ENCODE data around the gene HMGB3. TPM values are rescaled to one million over a fixed set of nuclear protein-coding genes. Genes with fewer than 3 reads are reported as not detected.

Gene HMGB3
- total and polyA plus RNA-seq, 4 donors = 9.2 to 46.7 (median 13.2) TPM

DNA sequence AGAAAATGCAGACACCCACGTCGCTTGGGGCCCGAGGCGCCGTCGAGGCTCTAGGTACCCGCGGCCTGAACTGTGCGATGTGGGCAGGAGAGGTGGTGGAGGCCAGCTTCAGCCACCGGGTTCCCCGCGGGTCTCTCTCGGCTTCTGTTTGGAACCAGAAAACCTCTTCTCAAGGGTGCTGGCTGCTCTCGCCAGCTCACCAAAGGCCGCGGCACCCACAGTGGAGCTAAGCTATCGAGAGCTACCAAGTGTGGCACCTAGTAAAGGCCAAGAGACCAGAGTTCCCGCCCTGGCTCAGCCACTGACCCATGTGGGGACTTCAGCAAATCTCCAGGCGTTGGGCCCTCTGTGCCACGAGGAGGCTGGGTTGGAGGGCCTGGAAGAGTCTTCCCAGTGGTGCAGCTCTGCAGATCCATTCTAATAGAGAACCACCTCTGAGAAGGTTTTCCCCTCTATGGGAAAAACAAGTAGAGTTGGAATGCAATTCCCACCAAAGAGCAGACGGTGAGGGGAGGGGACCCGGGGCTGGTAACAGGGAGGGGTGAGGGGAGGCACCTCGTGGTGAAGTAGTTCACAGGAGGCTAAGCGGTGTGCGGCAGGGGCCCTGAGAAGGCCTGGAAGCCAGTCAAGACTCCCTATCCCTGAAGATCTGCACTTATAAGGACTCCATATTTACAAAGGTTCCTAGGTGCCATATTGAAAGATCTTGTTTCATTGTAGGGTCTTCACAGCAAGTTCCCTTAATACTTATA lies 5.5 kb upstream of the HMGB3 start (continued):
- TF ChIP-seq, protein P1, sequence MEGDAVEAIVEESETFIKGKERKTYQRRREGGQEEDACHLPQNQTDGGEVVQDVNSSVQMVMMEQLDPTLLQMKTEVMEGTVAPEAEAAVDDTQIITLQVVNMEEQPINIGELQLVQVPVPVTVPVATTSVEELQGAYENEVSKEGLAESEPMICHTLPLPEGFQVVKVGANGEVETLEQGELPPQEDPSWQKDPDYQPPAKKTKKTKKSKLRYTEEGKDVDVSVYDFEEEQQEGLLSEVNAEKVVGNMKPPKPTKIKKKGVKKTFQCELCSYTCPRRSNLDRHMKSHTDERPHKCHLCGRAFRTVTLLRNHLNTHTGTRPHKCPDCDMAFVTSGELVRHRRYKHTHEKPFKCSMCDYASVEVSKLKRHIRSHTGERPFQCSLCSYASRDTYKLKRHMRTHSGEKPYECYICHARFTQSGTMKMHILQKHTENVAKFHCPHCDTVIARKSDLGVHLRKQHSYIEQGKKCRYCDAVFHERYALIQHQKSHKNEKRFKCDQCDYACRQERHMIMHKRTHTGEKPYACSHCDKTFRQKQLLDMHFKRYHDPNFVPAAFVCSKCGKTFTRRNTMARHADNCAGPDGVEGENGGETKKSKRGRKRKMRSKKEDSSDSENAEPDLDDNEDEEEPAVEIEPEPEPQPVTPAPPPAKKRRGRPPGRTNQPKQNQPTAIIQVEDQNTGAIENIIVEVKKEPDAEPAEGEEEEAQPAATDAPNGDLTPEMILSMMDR (IDR thresholded peaks at IDR 0.05; ENCODE audit: low read depth, low read length, missing input control) = no peak
- TF ChIP-seq YY1 (IDR thresholded peaks at IDR 0.05) (no peak), GABPA (IDR thresholded peaks at IDR 0.05 in 1 of 2, conservative IDR thresholded peaks at IDR 0.05 in 1 of 2) (no peak), RAD21 (IDR thresholded peaks at IDR 0.05) (no peak), SP1 (IDR thresholded peaks at IDR 0.05) (no peak), NR2F2 (IDR thresholded peaks at IDR 0.05) (no peak), EGR1 (IDR thresholded peaks at IDR 0.05; ENCODE audit: low read depth in 2 of 2) (no peak)
- TF ChIP-seq, protein P2, sequence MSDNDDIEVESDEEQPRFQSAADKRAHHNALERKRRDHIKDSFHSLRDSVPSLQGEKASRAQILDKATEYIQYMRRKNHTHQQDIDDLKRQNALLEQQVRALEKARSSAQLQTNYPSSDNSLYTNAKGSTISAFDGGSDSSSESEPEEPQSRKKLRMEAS (IDR thresholded peaks at IDR 0.05) = no peak

DNA sequence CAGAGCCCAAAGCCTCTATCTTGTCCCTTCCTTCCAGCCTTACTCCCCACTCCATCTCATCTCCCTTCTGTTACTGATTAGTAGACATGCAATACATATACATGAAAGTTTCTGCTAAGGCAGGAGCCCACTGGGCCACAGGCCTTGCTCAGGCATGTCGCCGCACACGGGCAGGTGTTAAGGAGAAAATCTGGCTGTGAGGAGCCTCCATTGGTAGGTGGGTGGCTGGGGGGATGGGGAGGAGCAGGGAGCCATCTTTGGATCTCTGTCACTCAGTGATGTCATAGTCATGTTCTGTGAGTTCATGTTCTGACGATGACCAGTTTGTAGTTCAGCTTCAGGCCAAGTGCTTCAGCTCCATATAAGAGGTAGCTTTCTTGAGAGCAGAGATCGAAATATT lies 2.9 kb upstream of the HMGB3 start:
- Histone ChIP-seq H3K9ac (ENCODE audit: low read depth in 1 of 2, low read length in 2 of 2) (no peak overlapping the region), H3K27me3 (ENCODE audit: control insufficient read depth in 4 of 4, insufficient read depth in 4 of 4, low read length in 3 of 4) (no peaks in the 10 kb centered on the region), H3K36me3 (ENCODE audit: control insufficient read depth in 4 of 4, insufficient read depth in 3 of 4, low read depth in 1 of 4, low read length in 3 of 4) (no peaks in the 10 kb centered on the region), H3K4me3 (ENCODE audit: low read depth in 1 of 3, low read length in 3 of 3) (no peak overlapping the region), H3K4me1 (ENCODE audit: control insufficient read depth in 4 of 4, insufficient read depth in 4 of 4, low read length in 3 of 4) (peaks cover 0 to 5% (median 0%) of the 10 kb centered on the region in 4 donors), H3K9me3 (ENCODE audit: control insufficient read depth in 4 of 4, low read length in 3 of 4) (no peaks in the 10 kb centered on the region), H3K27ac (ENCODE audit: low read depth in 1 of 2, low read length in 2 of 2) (no peak overlapping the region)
- TF ChIP-seq SP1 (IDR thresholded peaks at IDR 0.05) = no peak
- TF ChIP-seq, protein P1 (IDR thresholded peaks at IDR 0.05; ENCODE audit: low read depth, low read length, missing input control) = no peak
- TF ChIP-seq FOXA1 (IDR thresholded peaks at IDR 0.05) = no peak
- TF ChIP-seq, protein P3, sequence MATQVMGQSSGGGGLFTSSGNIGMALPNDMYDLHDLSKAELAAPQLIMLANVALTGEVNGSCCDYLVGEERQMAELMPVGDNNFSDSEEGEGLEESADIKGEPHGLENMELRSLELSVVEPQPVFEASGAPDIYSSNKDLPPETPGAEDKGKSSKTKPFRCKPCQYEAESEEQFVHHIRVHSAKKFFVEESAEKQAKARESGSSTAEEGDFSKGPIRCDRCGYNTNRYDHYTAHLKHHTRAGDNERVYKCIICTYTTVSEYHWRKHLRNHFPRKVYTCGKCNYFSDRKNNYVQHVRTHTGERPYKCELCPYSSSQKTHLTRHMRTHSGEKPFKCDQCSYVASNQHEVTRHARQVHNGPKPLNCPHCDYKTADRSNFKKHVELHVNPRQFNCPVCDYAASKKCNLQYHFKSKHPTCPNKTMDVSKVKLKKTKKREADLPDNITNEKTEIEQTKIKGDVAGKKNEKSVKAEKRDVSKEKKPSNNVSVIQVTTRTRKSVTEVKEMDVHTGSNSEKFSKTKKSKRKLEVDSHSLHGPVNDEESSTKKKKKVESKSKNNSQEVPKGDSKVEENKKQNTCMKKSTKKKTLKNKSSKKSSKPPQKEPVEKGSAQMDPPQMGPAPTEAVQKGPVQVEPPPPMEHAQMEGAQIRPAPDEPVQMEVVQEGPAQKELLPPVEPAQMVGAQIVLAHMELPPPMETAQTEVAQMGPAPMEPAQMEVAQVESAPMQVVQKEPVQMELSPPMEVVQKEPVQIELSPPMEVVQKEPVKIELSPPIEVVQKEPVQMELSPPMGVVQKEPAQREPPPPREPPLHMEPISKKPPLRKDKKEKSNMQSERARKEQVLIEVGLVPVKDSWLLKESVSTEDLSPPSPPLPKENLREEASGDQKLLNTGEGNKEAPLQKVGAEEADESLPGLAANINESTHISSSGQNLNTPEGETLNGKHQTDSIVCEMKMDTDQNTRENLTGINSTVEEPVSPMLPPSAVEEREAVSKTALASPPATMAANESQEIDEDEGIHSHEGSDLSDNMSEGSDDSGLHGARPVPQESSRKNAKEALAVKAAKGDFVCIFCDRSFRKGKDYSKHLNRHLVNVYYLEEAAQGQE (IDR thresholded peaks at IDR 0.05) = no peak
- no peak for TF ChIP-seq HNF4G (IDR thresholded peaks at IDR 0.05)
- TF ChIP-seq, protein P4, sequence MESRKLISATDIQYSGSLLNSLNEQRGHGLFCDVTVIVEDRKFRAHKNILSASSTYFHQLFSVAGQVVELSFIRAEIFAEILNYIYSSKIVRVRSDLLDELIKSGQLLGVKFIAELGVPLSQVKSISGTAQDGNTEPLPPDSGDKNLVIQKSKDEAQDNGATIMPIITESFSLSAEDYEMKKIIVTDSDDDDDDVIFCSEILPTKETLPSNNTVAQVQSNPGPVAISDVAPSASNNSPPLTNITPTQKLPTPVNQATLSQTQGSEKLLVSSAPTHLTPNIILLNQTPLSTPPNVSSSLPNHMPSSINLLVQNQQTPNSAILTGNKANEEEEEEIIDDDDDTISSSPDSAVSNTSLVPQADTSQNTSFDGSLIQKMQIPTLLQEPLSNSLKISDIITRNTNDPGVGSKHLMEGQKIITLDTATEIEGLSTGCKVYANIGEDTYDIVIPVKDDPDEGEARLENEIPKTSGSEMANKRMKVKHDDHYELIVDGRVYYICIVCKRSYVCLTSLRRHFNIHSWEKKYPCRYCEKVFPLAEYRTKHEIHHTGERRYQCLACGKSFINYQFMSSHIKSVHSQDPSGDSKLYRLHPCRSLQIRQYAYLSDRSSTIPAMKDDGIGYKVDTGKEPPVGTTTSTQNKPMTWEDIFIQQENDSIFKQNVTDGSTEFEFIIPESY (IDR thresholded peaks at IDR 0.05) = no peak
- TF ChIP-seq YY1 (IDR thresholded peaks at IDR 0.05) = no peak
- no peak for TF ChIP-seq JUND (IDR thresholded peaks at IDR 0.05)
- no peak for TF ChIP-seq NR2F2 (IDR thresholded peaks at IDR 0.05)
- no peak for TF ChIP-seq TAF1 (conservative IDR thresholded peaks at IDR 0.05)
- TF ChIP-seq RXRA (IDR thresholded peaks at IDR 0.05) = no peak
- TF ChIP-seq, protein P5, sequence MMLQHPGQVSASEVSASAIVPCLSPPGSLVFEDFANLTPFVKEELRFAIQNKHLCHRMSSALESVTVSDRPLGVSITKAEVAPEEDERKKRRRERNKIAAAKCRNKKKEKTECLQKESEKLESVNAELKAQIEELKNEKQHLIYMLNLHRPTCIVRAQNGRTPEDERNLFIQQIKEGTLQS (IDR thresholded peaks at IDR 0.05) = no peak
- no peak for TF ChIP-seq HNF4A (conservative IDR thresholded peaks at IDR 0.05)
- TF ChIP-seq, protein P2 (IDR thresholded peaks at IDR 0.05) = no peak
- WGBS = 96% methylated on average over 5 of the region's 5 CpGs
- DNase-seq (ENCODE audit: low spot score) = no peak

All from liver (tissue), 9 donors.